SK-N-SH treated with all-trans-retinoic acid at 6 μM for 48 hours (cell line): ENCODE results near the gene LGI1.
"Not testable (repeated sequence)": the region's sequence is repeated elsewhere in the genome, so short reads cannot be mapped to it uniquely, and the experiment has no call there.

Experiments used
- ATAC-seq: fragments of 200-7000 bp; cut with Tn5 transposase; 3 replicates; pipeline ENCODE4 v1.9.1; 2020; ENCODE audit warnings: mild to moderate bottlenecking, moderate library complexity
- ARNTL ChIP-seq: fragments of 450-650 bp; formaldehyde crosslinking; IDR thresholded peaks from 2 replicates; pipeline ENCODE4 v1.5.0; 2020; ENCODE audit warnings: low read depth, mild to moderate bottlenecking, moderate library complexity, borderline replicate concordance
- BACH2 ChIP-seq: fragments of 250-450 bp; sonication (Bioruptor Pico); IDR thresholded peaks from 2 replicates; pipeline ENCODE4 v1.9.0; 2021; ENCODE audit warnings: mild to moderate bottlenecking, borderline replicate concordance
- CSDC2 ChIP-seq: fragments of 250-450 bp; sonication (Bioruptor Pico); IDR thresholded peaks from 2 replicates; pipeline ENCODE4 v1.5.0; 2020; ENCODE audit warnings: mild to moderate bottlenecking, moderate library complexity
- GLIS3 ChIP-seq: fragments of 250-450 bp; sonication (Bioruptor Pico); IDR thresholded peaks from 2 replicates; pipeline ENCODE4 v1.5.0; 2020; ENCODE audit warnings: mild to moderate bottlenecking, moderate library complexity
- ISL1 ChIP-seq: fragments of 250-450 bp; sonication (Bioruptor Pico); IDR thresholded peaks from 2 replicates; pipeline ENCODE4 v2.1.2; 2022; ENCODE audit warnings: mild to moderate bottlenecking, moderate library complexity
- OSR1 ChIP-seq: fragments of 250-450 bp; sonication (Bioruptor Pico); IDR thresholded peaks from 2 replicates; pipeline ENCODE4 v1.8.0; 2022; ENCODE audit warnings: moderate library complexity, mild to moderate bottlenecking, inconsistent platforms
- PPARA ChIP-seq: fragments of 250-450 bp; sonication (Bioruptor Pico); IDR thresholded peaks from 2 replicates; pipeline ENCODE4 v1.5.0; 2020; ENCODE audit warnings: mild to moderate bottlenecking, borderline replicate concordance
- RARB ChIP-seq: fragments of 250-450 bp; sonication (Bioruptor Pico); IDR thresholded peaks from 2 replicates; pipeline ENCODE4 v1.8.0; 2021; ENCODE audit warnings: mild to moderate bottlenecking, moderate library complexity
- SNAI2 ChIP-seq: fragments of 250-450 bp; sonication (Bioruptor Pico); IDR thresholded peaks from 2 replicates; pipeline ENCODE4 v1.5.0; 2020; ENCODE audit warnings: mild to moderate bottlenecking, moderate library complexity
- TCF4 ChIP-seq: fragments of 250-450 bp; sonication (Bioruptor Pico); IDR thresholded peaks from 2 replicates; pipeline ENCODE4 v1.8.0; 2021; ENCODE audit warnings: mild to moderate bottlenecking, moderate library complexity, borderline replicate concordance
- TOX ChIP-seq: fragments of 250-450 bp; sonication (Bioruptor Pico); IDR thresholded peaks from 2 replicates; pipeline ENCODE4 v1.8.0; 2021; ENCODE audit warnings: mild to moderate bottlenecking, moderate library complexity, borderline replicate concordance
- ZC3H10 ChIP-seq: fragments of 250-450 bp; sonication (Bioruptor Pico); IDR thresholded peaks from 2 replicates; pipeline ENCODE4 v1.5.1; 2021; ENCODE audit warnings: mild to moderate bottlenecking, moderate library complexity
- ZFP3 ChIP-seq: fragments of 250-450 bp; sonication (Bioruptor Pico); IDR thresholded peaks from 2 replicates; pipeline ENCODE4 v1.5.0; 2020; ENCODE audit warnings: mild to moderate bottlenecking, moderate library complexity
- ZFP30 ChIP-seq: fragments of 450-650 bp; formaldehyde crosslinking; IDR thresholded peaks from 2 replicates; pipeline ENCODE4 v1.5.0; 2022; ENCODE audit warnings: mild to moderate bottlenecking, moderate library complexity
- ZNF565 ChIP-seq: fragments of 450-650 bp; formaldehyde crosslinking; conservative IDR thresholded peaks from 2 replicates; pipeline ENCODE4 v1.5.0; 2020; ENCODE audit warnings: low read depth, mild to moderate bottlenecking, moderate library complexity
- ZNF70 ChIP-seq: fragments of 450-650 bp; formaldehyde crosslinking; IDR thresholded peaks from 2 replicates; pipeline ENCODE4 v1.5.0; 2020; ENCODE audit warnings: mild to moderate bottlenecking, moderate library complexity
- ZNF8 ChIP-seq: fragments of 450-650 bp; formaldehyde crosslinking; IDR thresholded peaks from 2 replicates; pipeline ENCODE4 v1.5.0; 2020; ENCODE audit warnings: mild to moderate bottlenecking, moderate library complexity
- TF ChIP-seq, protein P1 (sequence below): fragments of 250-450 bp; sonication (Bioruptor Pico); IDR thresholded peaks from 2 replicates; pipeline ENCODE4 v1.8.0; 2021; ENCODE audit warnings: low read depth, mild to moderate bottlenecking, moderate library complexity, borderline replicate concordance
- TF ChIP-seq, protein P2 (sequence below): fragments of 250-450 bp; sonication (Bioruptor Pico); IDR thresholded peaks from 2 replicates; pipeline ENCODE4 v1.5.0; 2020; ENCODE audit warnings: mild to moderate bottlenecking, moderate library complexity
- TF ChIP-seq, protein P3 (sequence below): fragments of 250-450 bp; sonication (Bioruptor Pico); IDR thresholded peaks from 2 replicates; pipeline ENCODE4 v1.5.1; 2020; ENCODE audit warnings: low read depth, mild to moderate bottlenecking, moderate library complexity
- TF ChIP-seq, protein P4 (sequence below): fragments of 250-450 bp; sonication (Bioruptor Pico); IDR thresholded peaks from 2 replicates; pipeline ENCODE4 v1.8.0; 2020; ENCODE audit warnings: mild to moderate bottlenecking, moderate library complexity, borderline replicate concordance
- TF ChIP-seq, protein P5 (sequence below): fragments of 250-450 bp; sonication (Bioruptor Pico); IDR thresholded peaks from 2 replicates; pipeline ENCODE4 v1.5.1; 2021; ENCODE audit warnings: mild to moderate bottlenecking, moderate library complexity

The LGI1 gene

DNA sequence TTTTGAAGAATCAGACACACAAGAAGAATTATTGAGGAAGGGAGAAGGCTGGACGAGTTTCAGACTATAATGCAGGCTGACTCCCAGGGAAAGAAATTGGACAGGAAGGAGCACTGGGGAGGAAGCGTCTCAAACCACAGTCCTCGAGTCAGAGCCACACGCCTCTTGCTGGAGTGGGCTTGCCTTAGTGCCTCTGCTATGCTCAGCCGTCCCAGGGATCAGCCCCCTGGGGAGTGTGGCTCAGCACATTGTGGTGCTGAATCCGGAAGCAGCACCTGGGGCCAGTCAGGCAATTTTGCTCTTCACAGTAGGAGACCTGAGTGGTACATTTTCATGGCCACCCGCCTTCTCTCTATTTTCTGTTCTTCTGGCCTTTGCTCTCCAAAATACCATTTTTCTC, 68.6 kb downstream of the LGI1 start:
- TF ChIP-seq BACH2 (CRISPR knock-in tag) (no peak), ZFP3 (CRISPR knock-in tag) (no peak), CSDC2 (CRISPR knock-in tag) (no peak), ZNF565 (CRISPR knock-in tag) (no peak), ISL1 (no peak), RARB (no peak), TOX (CRISPR knock-in tag) (no peak), ARNTL (CRISPR knock-in tag) (no peak), SNAI2 (no peak)
- TF ChIP-seq, protein P1, sequence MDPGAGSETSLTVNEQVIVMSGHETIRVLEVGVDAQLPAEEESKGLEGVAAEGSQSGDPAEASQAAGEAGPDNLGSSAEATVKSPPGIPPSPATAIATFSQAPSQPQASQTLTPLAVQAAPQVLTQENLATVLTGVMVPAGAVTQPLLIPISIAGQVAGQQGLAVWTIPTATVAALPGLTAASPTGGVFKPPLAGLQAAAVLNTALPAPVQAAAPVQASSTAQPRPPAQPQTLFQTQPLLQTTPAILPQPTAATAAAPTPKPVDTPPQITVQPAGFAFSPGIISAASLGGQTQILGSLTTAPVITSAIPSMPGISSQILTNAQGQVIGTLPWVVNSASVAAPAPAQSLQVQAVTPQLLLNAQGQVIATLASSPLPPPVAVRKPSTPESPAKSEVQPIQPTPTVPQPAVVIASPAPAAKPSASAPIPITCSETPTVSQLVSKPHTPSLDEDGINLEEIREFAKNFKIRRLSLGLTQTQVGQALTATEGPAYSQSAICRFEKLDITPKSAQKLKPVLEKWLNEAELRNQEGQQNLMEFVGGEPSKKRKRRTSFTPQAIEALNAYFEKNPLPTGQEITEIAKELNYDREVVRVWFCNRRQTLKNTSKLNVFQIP (CRISPR knock-in tag), result no peak
- TF ChIP-seq, protein P2, sequence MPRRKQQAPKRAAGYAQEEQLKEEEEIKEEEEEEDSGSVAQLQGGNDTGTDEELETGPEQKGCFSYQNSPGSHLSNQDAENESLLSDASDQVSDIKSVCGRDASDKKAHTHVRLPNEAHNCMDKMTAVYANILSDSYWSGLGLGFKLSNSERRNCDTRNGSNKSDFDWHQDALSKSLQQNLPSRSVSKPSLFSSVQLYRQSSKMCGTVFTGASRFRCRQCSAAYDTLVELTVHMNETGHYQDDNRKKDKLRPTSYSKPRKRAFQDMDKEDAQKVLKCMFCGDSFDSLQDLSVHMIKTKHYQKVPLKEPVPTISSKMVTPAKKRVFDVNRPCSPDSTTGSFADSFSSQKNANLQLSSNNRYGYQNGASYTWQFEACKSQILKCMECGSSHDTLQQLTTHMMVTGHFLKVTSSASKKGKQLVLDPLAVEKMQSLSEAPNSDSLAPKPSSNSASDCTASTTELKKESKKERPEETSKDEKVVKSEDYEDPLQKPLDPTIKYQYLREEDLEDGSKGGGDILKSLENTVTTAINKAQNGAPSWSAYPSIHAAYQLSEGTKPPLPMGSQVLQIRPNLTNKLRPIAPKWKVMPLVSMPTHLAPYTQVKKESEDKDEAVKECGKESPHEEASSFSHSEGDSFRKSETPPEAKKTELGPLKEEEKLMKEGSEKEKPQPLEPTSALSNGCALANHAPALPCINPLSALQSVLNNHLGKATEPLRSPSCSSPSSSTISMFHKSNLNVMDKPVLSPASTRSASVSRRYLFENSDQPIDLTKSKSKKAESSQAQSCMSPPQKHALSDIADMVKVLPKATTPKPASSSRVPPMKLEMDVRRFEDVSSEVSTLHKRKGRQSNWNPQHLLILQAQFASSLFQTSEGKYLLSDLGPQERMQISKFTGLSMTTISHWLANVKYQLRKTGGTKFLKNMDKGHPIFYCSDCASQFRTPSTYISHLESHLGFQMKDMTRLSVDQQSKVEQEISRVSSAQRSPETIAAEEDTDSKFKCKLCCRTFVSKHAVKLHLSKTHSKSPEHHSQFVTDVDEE (CRISPR knock-in tag), result no peak
- TF ChIP-seq, protein P3, sequence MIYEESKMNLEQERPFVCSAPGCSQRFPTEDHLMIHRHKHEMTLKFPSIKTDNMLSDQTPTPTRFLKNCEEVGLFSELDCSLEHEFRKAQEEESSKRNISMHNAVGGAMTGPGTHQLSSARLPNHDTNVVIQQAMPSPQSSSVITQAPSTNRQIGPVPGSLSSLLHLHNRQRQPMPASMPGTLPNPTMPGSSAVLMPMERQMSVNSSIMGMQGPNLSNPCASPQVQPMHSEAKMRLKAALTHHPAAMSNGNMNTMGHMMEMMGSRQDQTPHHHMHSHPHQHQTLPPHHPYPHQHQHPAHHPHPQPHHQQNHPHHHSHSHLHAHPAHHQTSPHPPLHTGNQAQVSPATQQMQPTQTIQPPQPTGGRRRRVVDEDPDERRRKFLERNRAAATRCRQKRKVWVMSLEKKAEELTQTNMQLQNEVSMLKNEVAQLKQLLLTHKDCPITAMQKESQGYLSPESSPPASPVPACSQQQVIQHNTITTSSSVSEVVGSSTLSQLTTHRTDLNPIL (CRISPR knock-in tag), result no peak
- ATAC-seq, result peak; percentile 48; the same call in 2 of the 3 replicates

DNA sequence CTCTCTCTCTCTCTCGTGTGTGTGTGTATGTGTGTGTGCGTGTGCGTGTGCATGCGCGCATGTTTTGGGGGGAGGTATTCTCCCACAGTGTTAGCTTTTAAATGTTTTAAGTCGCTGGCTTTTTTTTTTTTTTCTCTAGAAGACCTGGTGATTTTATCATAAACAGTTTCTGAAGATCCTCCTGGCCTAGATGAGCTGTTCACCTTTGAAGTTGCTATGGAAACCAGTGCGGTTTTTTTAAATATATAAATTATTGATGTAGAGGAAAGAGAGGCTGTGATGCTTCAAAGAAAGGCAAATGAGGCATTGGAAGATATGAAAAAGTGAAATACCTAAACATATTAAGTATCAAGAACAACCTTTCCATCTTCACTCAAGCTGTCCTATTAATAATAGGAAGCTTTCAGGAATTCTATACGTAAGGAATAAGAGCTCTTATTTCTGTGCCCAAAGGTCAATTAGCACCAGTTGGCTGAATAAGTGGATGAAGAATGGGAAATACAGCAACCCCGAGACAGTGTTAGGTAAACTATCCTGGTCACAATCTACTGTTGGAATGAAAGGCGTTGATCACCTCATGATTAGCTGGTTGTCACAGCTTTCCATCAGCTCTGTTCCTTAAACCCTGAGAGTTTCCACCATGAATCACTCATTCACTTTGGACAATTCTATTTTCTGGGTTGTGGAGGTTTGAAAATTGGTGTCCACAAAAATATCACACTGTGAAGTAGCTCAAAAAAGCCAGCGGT, 69.5 kb downstream of the LGI1 start:
- TF ChIP-seq, protein P2 (CRISPR knock-in tag), result no peak
- TF ChIP-seq BACH2 (CRISPR knock-in tag) (no peak), ZFP30 (CRISPR knock-in tag) (no peak), ARNTL (CRISPR knock-in tag) (no peak), ZFP3 (CRISPR knock-in tag) (no peak), CSDC2 (CRISPR knock-in tag) (no peak), ZC3H10 (no peak), RARB (no peak), PPARA (CRISPR knock-in tag) (no peak), OSR1 (no peak), SNAI2 (no peak), TCF4 (CRISPR knock-in tag) (no peak), ZNF70 (no peak), GLIS3 (no peak), ZNF8 (CRISPR knock-in tag) (no peak), ZNF565 (CRISPR knock-in tag) (no peak)
- TF ChIP-seq, protein P4, sequence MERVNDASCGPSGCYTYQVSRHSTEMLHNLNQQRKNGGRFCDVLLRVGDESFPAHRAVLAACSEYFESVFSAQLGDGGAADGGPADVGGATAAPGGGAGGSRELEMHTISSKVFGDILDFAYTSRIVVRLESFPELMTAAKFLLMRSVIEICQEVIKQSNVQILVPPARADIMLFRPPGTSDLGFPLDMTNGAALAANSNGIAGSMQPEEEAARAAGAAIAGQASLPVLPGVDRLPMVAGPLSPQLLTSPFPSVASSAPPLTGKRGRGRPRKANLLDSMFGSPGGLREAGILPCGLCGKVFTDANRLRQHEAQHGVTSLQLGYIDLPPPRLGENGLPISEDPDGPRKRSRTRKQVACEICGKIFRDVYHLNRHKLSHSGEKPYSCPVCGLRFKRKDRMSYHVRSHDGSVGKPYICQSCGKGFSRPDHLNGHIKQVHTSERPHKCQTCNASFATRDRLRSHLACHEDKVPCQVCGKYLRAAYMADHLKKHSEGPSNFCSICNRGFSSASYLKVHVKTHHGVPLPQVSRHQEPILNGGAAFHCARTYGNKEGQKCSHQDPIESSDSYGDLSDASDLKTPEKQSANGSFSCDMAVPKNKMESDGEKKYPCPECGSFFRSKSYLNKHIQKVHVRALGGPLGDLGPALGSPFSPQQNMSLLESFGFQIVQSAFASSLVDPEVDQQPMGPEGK (CRISPR knock-in tag), result no peak
- TF ChIP-seq, protein P5, sequence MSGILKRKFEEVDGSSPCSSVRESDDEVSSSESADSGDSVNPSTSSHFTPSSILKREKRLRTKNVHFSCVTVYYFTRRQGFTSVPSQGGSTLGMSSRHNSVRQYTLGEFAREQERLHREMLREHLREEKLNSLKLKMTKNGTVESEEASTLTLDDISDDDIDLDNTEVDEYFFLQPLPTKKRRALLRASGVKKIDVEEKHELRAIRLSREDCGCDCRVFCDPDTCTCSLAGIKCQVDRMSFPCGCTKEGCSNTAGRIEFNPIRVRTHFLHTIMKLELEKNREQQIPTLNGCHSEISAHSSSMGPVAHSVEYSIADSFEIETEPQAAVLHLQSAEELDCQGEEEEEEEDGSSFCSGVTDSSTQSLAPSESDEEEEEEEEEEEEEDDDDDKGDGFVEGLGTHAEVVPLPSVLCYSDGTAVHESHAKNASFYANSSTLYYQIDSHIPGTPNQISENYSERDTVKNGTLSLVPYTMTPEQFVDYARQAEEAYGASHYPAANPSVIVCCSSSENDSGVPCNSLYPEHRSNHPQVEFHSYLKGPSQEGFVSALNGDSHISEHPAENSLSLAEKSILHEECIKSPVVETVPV, result no peak
- TF ChIP-seq, protein P3 (CRISPR knock-in tag), result no peak
- TF ChIP-seq, protein P1 (CRISPR knock-in tag), result no peak
- TF ChIP-seq, all 23 proteins: peak for 0
- no peak for ATAC-seq

DNA sequence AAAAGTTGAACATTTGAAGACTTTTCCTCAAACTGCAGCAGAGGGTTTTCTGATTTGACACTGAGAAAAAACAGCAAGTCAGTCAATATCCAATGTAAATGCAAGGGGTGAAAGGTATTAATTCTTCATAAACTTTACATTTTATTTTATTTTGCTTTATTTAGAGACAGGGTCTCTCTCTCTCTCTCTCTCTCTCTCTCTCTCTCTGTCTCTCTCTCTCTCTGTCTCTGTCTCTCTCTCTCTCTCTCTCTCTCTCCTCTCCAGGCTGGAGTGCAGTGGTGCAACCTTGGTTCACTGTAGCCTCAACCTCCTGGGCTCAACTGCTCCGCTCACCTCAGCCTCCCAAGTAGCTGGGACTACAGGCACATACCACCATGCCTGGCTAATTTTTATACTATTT, 73.3 kb downstream of the LGI1 start:
- ATAC-seq, result not testable (repeated sequence)
